HG02763 (cell line): ENCODE data around the gene IL1RAPL1.

ENCODE experiments used
- ATAC-seq: cut with Tn5 transposase; IDR thresholded peaks from one replicate; pipeline ENCODE4 v1.9.1; 2021; ENCODE audit warnings: mild to moderate bottlenecking, moderate library complexity; ENCODE audit not compliant: unreplicated experiment

The IL1RAPL1 gene

DNA sequence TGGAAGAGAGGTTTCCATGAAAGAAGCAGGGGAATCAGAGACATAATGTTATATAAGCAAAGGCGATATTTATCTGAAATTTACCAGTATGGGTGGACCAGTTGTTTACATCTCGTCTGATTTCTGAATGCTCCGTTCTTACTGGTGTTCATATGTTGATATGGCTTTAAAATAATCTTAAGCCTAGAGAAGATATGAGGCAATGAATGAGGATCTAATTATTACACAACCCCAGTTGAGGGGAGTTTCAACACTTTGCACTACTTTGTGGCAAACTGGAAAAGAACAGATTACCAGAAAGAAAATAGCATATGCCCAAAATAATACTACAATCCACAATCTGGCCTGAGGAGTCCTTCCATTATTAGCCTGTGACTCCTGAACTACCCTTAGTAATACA is 1364.8 kb downstream of the IL1RAPL1 start:
- ATAC-seq = no peak

DNA sequence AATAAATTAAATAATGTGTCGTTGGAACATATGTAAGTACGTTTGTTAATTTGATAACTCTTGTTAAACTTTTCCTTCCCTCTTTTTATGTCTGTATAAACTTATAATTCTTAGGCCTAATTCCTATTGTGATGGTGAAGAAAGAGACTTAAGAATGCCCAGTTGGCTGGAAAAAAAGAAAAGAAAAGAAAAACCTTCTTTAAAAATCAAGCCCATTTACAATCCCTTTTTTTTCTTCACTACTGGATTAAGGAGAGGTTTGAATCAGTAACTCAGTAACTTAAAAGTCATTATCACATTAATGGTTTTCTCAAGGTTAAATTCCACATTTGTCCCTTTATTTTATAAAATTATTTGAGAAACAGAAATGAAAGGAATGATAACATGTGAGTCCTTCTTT is 1374.8 kb downstream of the IL1RAPL1 start:
- no peak for ATAC-seq

DNA sequence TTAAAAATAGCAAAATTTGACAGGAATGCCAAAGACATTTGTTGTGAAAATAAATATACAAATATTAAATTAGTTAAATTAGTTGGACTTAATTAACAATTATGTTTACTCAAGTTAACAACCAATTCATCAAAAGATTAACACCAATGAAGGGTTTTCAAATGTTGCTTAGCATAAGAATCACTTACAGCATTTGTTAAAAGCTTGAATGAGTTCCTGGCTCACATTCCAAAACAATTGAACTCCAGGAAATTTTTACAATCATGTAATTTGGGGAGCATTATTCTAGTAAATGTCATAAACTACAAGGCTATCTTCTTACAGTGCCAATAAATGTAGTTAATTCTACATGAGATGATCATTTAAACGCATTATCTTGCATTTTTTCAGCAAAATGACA is 1378.4 kb downstream of the IL1RAPL1 start:
- no peak for ATAC-seq

DNA sequence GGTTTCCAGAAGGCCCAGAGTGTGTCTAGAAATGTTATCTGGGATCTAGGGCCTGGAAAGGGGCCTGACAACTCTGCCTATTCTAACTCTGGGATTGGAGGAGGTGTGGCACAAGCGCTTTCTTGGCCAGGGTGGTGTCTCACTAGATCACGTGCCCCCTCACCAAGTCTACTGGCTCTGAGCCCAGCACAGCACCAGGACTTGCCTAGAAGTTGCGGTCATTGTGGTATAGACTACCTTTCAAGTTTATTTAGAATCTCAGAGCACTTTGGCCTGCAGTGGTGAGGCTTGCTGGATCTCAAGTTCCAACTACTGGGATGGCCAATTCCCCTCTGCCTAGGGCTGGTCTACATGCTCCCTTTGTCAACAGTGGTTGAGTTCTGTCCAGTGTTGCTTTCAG is 1404.8 kb downstream of the IL1RAPL1 start:
- no peak for ATAC-seq

DNA sequence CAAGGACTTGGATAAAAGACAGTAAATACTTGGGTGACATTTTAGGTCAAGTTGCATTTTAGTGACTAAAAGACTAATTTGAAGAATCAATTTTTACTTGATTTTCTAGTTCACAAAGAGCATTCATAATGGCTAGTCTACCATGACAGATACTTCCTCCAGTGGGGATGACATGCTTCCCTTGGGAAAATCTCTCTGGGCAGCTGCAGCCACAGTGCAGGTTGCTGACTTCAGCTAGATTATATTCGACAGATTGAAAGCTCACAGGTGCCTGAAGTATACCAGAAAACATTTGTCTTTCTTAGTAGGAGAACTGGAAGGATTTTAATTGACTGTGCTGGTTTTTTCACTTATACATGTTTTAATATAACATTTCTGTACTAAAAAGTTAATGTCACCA is 1418.6 kb downstream of the IL1RAPL1 start:
- no peak for ATAC-seq
